HepG2 (cell line): ENCODE results near the gene PRR30. TPM values are rescaled to one million over a fixed set of nuclear protein-coding genes. Genes with fewer than 3 reads are reported as not detected.

Experiments
- AKAP8 ChIP-seq: sonication (generic); formaldehyde crosslinking; IDR thresholded peaks from 2 replicates; pipeline ENCODE4 v1.5.1; 2020; ENCODE audit warnings: mild to moderate bottlenecking, missing genetic modification reagents
- ASH2L ChIP-seq: fragments of 300-600, 200-600 bp; sonication (generic); IDR thresholded peaks from 2 replicates; pipeline ENCODE4 v1.7.0; 2017; ENCODE audit warnings: low read depth, mild to moderate bottlenecking, moderate library complexity, mixed read lengths, low read length; ENCODE audit not compliant: insufficient read length
- ATRX ChIP-seq: sonication (generic); formaldehyde crosslinking; IDR thresholded peaks from 2 replicates; pipeline ENCODE4 v1.4.0; 2020; ENCODE audit warnings: missing genetic modification reagents, borderline replicate concordance
- ELF3 ChIP-seq: IDR thresholded peaks from 2 replicates; pipeline ENCODE4 v1.6.1; 2016; ENCODE audit warnings: missing genetic modification reagents, missing compliant biosample characterization
- KDM6A ChIP-seq: IDR thresholded peaks from 2 replicates; pipeline ENCODE4 v1.6.1; 2016; ENCODE audit warnings: low read depth
- KMT2A ChIP-seq: sonication (generic); formaldehyde crosslinking; IDR thresholded peaks from 2 replicates; pipeline ENCODE4 v1.4.0; 2020; ENCODE audit warnings: missing genetic modification reagents
- PAF1 ChIP-seq: IDR thresholded peaks from 2 replicates; pipeline ENCODE4 v1.6.1; 2016; ENCODE audit warnings: missing genetic modification reagents, missing compliant biosample characterization
- RAD51 ChIP-seq: fragments of 450-650 bp; IDR thresholded peaks from 2 replicates; pipeline ENCODE4 v1.6.1; 2016; ENCODE audit warnings: borderline replicate concordance
- SALL2 ChIP-seq: sonication (generic); formaldehyde crosslinking; IDR thresholded peaks from 2 replicates; pipeline ENCODE4 v1.8.1; 2023; ENCODE audit warnings: mild to moderate bottlenecking, missing genetic modification reagents, inconsistent platforms
- SP2 ChIP-seq: sonication (generic); formaldehyde crosslinking; IDR thresholded peaks from 2 replicates; pipeline ENCODE4 v1.5.1; 2020; ENCODE audit warnings: mild to moderate bottlenecking, missing genetic modification reagents
- SRY ChIP-seq: sonication (generic); formaldehyde crosslinking; IDR thresholded peaks from 2 replicates; pipeline ENCODE4 v1.8.0; 2022; ENCODE audit warnings: mild to moderate bottlenecking, missing genetic modification reagents
- ZC3H13 ChIP-seq: sonication (generic); formaldehyde crosslinking; IDR thresholded peaks from 2 replicates; pipeline ENCODE4 v1.8.1; 2023; ENCODE audit warnings: mild to moderate bottlenecking, missing genetic modification reagents, moderate library complexity
- ZFP41 ChIP-seq: sonication (generic); formaldehyde crosslinking; IDR thresholded peaks from 2 replicates; pipeline ENCODE4 v1.4.0; 2020; ENCODE audit warnings: mild to moderate bottlenecking, missing genetic modification reagents, borderline replicate concordance
- ZFP62 ChIP-seq: sonication (generic); formaldehyde crosslinking; IDR thresholded peaks from 2 replicates; pipeline ENCODE4 v1.4.0; 2020; ENCODE audit warnings: missing genetic modification reagents
- ZFP90 ChIP-seq: sonication (generic); formaldehyde crosslinking; IDR thresholded peaks from 2 replicates; pipeline ENCODE4 v1.8.0; 2022; ENCODE audit warnings: missing genetic modification reagents, mild to moderate bottlenecking, inconsistent platforms, borderline replicate concordance
- ZNF235 ChIP-seq: sonication (generic); formaldehyde crosslinking; IDR thresholded peaks from 2 replicates; pipeline ENCODE4 v1.8.1; 2023; ENCODE audit warnings: mild to moderate bottlenecking, missing genetic modification reagents, borderline replicate concordance
- ZNF296 ChIP-seq: sonication (generic); formaldehyde crosslinking; conservative IDR thresholded peaks from 2 replicates; pipeline ENCODE4 v1.5.0; 2020; ENCODE audit warnings: mild to moderate bottlenecking, missing genetic modification reagents
- ZNF329 ChIP-seq: sonication (generic); formaldehyde crosslinking; IDR thresholded peaks from 2 replicates; pipeline ENCODE4 v1.9.0; 2021; ENCODE audit warnings: low read depth, mild to moderate bottlenecking, missing genetic modification reagents
- ZNF557 ChIP-seq: sonication (generic); formaldehyde crosslinking; IDR thresholded peaks from 2 replicates; pipeline ENCODE4 v1.4.0; 2020; ENCODE audit warnings: missing genetic modification reagents
- ZNF619 ChIP-seq: sonication (generic); formaldehyde crosslinking; IDR thresholded peaks from 2 replicates; pipeline ENCODE4 v1.4.0; 2020; ENCODE audit warnings: mild to moderate bottlenecking, missing genetic modification reagents
- ZNF652 ChIP-seq: IDR thresholded peaks from 2 replicates; pipeline ENCODE4 v1.6.1; 2016; ENCODE audit warnings: low read depth, borderline replicate concordance
- ZNF790 ChIP-seq: sonication (generic); formaldehyde crosslinking; IDR thresholded peaks from 2 replicates; pipeline ENCODE4 v1.8.0; 2022; ENCODE audit warnings: missing genetic modification reagents, mild to moderate bottlenecking, borderline replicate concordance
- polyA plus RNA-seq, 8 experiments: library from polyadenylated mRNA; depleted of rRNA in 3 of 8; stranded (reverse) in 7 of 8; unstranded in 1 of 8; fragments of >200 nt; fragmentation: Illumina TruSeq in 4 of 8; extraction: Trizol in 4 of 8; gene quantifications; 2 replicates each; pipeline versions ENCODE4 v1.2.1 to v1.2.3, GENCODE V29; 2011 to 2016; ENCODE audit warnings: low read depth in 4 of 8, missing spikeins in 1 of 8, mixed read lengths in 1 of 8; ENCODE audit not compliant: insufficient read depth in 1 of 8
- total RNA-seq, 5 experiments: library from RNA; depleted of rRNA; stranded (reverse); fragments of >200 nt; fragmentation: Illumina TruSeq; extraction: Trizol; gene quantifications; 2 replicates each; pipeline ENCODE4 v1.2.3, GENCODE V29; 2016; ENCODE audit warnings: low read depth in 1 of 5
- TF ChIP-seq, protein P1 (sequence below): sonication (generic); formaldehyde crosslinking; IDR thresholded peaks from 2 replicates; pipeline ENCODE4 v1.9.0; 2021; ENCODE audit warnings: missing genetic modification reagents, borderline replicate concordance
- TF ChIP-seq, protein P2 (sequence below): sonication (generic); formaldehyde crosslinking; IDR thresholded peaks from 2 replicates; pipeline ENCODE4 v1.5.0; 2020; ENCODE audit warnings: mild to moderate bottlenecking, missing genetic modification reagents

The PRR30 gene
- total and polyA plus RNA-seq, 2 of the 13 experiments (the other 11 are each of a cell fraction or from before 2014, with no cell fraction given): not detected

DNA sequence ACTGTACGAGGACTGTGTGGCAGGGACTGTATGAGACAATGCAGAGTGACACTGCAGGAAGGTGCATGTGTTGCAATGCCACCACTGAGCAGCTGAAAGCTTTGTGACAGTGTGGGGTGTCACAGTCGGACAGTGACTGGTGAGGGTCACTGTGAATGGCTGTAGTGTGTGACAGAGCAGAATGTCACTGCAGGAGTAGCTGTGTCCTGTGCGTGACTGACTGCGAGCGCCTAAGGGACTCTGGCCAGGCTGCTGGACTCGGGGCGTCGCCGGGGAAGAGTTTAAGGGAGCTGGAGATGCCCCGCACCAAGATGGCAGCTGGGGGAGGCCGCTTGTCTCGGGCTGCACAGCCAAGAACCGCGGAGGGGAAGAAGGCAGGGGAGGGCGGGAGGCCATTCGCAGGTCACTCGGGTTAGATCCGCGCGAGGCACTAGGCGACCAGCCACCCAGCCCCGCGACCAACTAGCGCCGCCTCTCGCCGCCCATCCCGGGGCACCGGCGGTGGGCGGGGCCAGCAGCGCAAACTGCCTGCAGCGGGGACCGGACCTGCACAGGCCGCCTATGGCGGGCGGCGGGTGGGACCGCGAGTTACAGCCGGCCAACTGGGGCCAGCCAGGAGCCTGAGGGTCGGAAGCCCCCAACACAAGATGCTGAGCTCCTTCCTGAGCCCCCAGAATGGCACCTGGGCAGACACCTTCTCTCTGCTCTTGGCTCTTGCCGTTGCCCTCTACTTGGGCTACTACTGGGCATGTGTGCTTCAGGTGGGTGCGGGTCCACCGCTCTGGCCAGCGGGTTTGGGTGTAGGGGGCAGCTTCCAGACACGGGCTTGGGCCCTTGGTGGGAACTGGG, 15.7 kb downstream of the PRR30 start, which contains the start of gene ABHD1 (continued):
- TF ChIP-seq AKAP8 (CRISPR knock-in tag) (peak; percentile 74; the same call in 1 of the 2 replicates), ZNF235 (no peak; the same call in 1 of the 2 replicates), PAF1 (no peak), ATRX (CRISPR knock-in tag) (no peak), RAD51 (no peak), ZNF619 (peak; percentile 65; the same call in 1 of the 2 replicates), ELF3 (CRISPR knock-in tag) (peak; percentile 45; the same call in 1 of the 2 replicates), ASH2L (no peak), SP2 (CRISPR knock-in tag) (no peak), ZNF296 (no peak), KMT2A (no peak), SALL2 (peak; percentile 83), ZFP62 (CRISPR knock-in tag) (no peak), ZNF329 (CRISPR knock-in tag) (no peak), ZC3H13 (CRISPR knock-in tag) (peak; percentile 50; the same call in 1 of the 2 replicates), KDM6A (no peak), ZFP90 (CRISPR knock-in tag) (peak; percentile 10; the same call in 1 of the 2 replicates), ZNF790 (CRISPR knock-in tag) (no peak), SRY (CRISPR knock-in tag) (no peak), ZFP41 (peak; percentile 86; the same call in 1 of the 2 replicates), ZNF557 (CRISPR knock-in tag) (no peak), ZNF652 (no peak)
- TF ChIP-seq, protein P1, sequence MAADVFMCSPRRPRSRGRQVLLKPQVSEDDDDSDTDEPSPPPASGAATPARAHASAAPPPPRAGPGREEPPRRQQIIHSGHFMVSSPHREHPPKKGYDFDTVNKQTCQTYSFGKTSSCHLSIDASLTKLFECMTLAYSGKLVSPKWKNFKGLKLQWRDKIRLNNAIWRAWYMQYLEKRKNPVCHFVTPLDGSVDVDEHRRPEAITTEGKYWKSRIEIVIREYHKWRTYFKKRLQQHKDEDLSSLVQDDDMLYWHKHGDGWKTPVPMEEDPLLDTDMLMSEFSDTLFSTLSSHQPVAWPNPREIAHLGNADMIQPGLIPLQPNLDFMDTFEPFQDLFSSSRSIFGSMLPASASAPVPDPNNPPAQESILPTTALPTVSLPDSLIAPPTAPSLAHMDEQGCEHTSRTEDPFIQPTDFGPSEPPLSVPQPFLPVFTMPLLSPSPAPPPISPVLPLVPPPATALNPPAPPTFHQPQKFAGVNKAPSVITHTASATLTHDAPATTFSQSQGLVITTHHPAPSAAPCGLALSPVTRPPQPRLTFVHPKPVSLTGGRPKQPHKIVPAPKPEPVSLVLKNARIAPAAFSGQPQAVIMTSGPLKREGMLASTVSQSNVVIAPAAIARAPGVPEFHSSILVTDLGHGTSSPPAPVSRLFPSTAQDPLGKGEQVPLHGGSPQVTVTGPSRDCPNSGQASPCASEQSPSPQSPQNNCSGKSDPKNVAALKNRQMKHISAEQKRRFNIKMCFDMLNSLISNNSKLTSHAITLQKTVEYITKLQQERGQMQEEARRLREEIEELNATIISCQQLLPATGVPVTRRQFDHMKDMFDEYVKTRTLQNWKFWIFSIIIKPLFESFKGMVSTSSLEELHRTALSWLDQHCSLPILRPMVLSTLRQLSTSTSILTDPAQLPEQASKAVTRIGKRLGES (CRISPR knock-in tag): no peak
- TF ChIP-seq, protein P2, sequence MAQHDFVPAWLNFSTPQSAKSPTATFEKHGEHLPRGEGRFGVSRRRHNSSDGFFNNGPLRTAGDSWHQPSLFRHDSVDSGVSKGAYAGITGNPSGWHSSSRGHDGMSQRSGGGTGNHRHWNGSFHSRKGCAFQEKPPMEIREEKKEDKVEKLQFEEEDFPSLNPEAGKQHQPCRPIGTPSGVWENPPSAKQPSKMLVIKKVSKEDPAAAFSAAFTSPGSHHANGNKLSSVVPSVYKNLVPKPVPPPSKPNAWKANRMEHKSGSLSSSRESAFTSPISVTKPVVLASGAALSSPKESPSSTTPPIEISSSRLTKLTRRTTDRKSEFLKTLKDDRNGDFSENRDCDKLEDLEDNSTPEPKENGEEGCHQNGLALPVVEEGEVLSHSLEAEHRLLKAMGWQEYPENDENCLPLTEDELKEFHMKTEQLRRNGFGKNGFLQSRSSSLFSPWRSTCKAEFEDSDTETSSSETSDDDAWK: no peak
